Activated CD8-positive, alpha-beta memory T cell treated with anti-CD3 and anti-CD28 coated beads, Interleukin-2, amount 50 U/mL, for 4 hours (primary cell): ENCODE data around the gene RHOT1.
"Not testable (repeated sequence)": the region's sequence is repeated elsewhere in the genome, so short reads cannot be mapped to it uniquely, and the experiment has no call there.

Experiments
- DNase-seq: peaks from one replicate; pipeline ENCODE4 v3.0.0-alpha.2; 2020

RHOT1 gene

GRCh38 chr17:32240750-32241149 lies 98.4 kb downstream of the RHOT1 start:
- no peak for DNase-seq

GRCh38 chr17:32241640-32242039 lies 99.3 kb downstream of the RHOT1 start:
- DNase-seq, result no peak

GRCh38 chr17:32249475-32249874 lies 107.2 kb downstream of the RHOT1 start:
- DNase-seq, result no peak

- DNase-seq, result peak; percentile 60
Measured at GRCh38 chr17:32253117-32253611, 110.9 kb downstream of the RHOT1 start.

GRCh38 chr17:32256012-32256700 lies 113.9 kb downstream of the RHOT1 start:
- DNase-seq, result no peak

GRCh38 chr17:32256701-32257019 lies 114.4 kb downstream of the RHOT1 start:
- DNase-seq, result no peak

GRCh38 chr17:32258383-32259140 lies 116.3 kb downstream of the RHOT1 start:
- no peak for DNase-seq

- DNase-seq, result no peak
Measured at GRCh38 chr17:32259586-32259985, 117.3 kb downstream of the RHOT1 start.

GRCh38 chr17:32261417-32261736 lies 119.1 kb downstream of the RHOT1 start:
- no peak for DNase-seq

GRCh38 chr17:32261936-32262510 lies 119.7 kb downstream of the RHOT1 start:
- no peak for DNase-seq

GRCh38 chr17:32263515-32263914 lies 121.2 kb downstream of the RHOT1 start:
- not testable (repeated sequence) for DNase-seq

- no peak for DNase-seq
Measured at GRCh38 chr17:32264140-32264799, 122.0 kb downstream of the RHOT1 start.

- no peak for DNase-seq
Measured at GRCh38 chr17:32264823-32265191, 122.5 kb downstream of the RHOT1 start.

- DNase-seq, result peak; percentile 33
Measured at GRCh38 chr17:32265192-32265923, 123.1 kb downstream of the RHOT1 start, which contains the start of gene RHBDL3. Gene RHBDL3 (plus strand): TSS chr17:32265832. CDS start chr17:32266190, 358 bp downstream.

- no peak for DNase-seq
Measured at GRCh38 chr17:32266051-32266388, 123.7 kb downstream of the RHOT1 start.

GRCh38 chr17:32266389-32267301 lies 124.3 kb downstream of the RHOT1 start:
- DNase-seq, result peak; percentile 20

- peak; percentile 45 for DNase-seq
Measured at GRCh38 chr17:32267690-32268205, 125.4 kb downstream of the RHOT1 start.

- DNase-seq, result no peak
Measured at GRCh38 chr17:32268734-32269288, 126.5 kb downstream of the RHOT1 start.

- no peak for DNase-seq
Measured at GRCh38 chr17:32269377-32269776, 127.1 kb downstream of the RHOT1 start.

- DNase-seq, result no peak
Measured at GRCh38 chr17:32271844-32272243, 129.5 kb downstream of the RHOT1 start.

- DNase-seq, result no peak
Measured at GRCh38 chr17:32274101-32274500, 131.8 kb downstream of the RHOT1 start.
